ENCODE data around the gene LAMA3. TPM values are rescaled to one million over a fixed set of nuclear protein-coding genes. Genes with fewer than 3 reads are reported as not detected.

LAMA3 gene
- polyA plus RNA-seq, 1 donor from 2014 or later = 3.4 TPM

DNA sequence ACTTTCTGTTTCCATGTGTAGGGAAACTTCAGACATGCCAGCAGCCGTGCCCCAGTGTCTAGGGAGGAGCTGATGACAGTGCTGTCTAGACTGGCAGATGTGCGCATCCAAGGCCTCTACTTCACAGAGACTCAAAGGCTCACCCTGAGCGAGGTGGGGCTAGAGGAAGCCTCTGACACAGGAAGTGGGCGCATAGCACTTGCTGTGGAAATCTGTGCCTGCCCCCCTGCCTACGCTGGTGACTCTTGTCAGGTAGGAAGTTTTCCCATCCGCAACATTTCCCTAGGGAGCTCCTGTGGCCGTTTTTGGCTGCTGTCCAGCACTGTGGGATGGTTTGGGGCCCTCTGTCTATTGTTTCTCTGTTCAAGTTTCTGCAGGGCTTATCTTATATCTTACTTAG, 182.2 kb downstream of the LAMA3 start:
- Histone ChIP-seq H3K27ac (ENCODE audit: low read length) (no peak overlapping the region), H3K27me3 (ENCODE audit: insufficient read depth, low read depth, low read length) (no peaks in the 10 kb centered on the region), H3K9me2 (ENCODE audit: insufficient read depth, low read length) (no peaks in the 10 kb centered on the region), H3K9me3 (ENCODE audit: low read length) (no peaks in the 10 kb centered on the region), H3K79me2 (replicated peaks; ENCODE audit: insufficient read depth, low read length) (no peaks in the 10 kb centered on the region), H2AFZ (ENCODE audit: low read depth, low read length) (no peak overlapping the region), H3K36me3 (ENCODE audit: insufficient read depth, low read length) (no peaks in the 10 kb centered on the region), H3K4me3 (ENCODE audit: low read length) (no peak overlapping the region), H3F3A (ENCODE audit: insufficient read depth, low read length, poor library complexity, severe bottlenecking) (no peaks in the 10 kb centered on the region), H3K4me2 (ENCODE audit: low read length) (no peak overlapping the region), H3K9ac (ENCODE audit: low read length) (no peak overlapping the region), H4K20me1 (ENCODE audit: insufficient read depth) (no peaks in the 10 kb centered on the region)
- TF ChIP-seq TAF1 (IDR thresholded peaks at IDR 0.05; ENCODE audit: low read depth) (no peak), MXI1 (conservative IDR thresholded peaks at IDR 0.05; ENCODE audit: poor library complexity, severe bottlenecking) (no peak), RAD21 (conservative IDR thresholded peaks at IDR 0.05) (no peak)

DNA sequence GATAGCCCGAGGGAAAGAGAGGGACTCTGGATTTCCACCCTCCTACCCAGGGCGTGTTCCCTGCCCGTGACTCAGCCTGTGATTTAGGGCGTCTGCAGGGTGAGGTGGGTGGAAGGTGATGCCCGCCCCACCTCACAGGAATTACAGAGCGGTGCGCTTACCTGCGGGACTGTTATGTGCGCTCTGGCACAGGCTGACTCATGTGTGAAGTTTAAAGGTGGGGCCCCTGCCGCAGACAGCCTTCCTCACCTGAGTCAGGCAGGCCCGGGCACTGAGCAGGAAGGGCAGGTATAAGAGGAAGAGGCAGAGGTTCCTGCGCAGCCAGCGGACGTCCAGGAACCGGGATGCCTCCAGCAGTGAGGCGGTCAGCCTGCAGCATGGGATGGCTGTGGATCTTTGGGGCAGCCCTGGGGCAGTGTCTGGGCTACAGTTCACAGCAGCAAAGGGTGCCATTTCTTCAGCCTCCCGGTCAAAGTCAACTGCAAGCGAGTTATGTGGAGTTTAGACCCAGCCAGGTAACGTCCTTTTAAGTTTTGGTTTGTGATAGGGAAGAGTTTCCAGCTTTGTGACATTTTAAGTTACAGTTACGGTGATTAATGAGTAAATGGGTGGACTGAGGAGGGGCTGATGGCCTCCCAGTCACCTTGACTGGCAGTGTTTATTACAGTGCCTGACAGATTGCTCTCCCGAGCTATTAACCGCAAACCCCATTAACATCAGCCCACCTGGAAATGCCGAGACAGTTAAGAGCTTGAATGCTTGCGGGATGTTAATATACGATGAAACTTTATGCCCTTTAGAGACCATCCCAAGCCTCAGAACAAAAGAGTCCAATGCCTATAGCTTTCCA, 183.7 kb downstream of the LAMA3 start:
- H3K9me3 ChIP-seq (ENCODE audit: low read length) = no peaks in the 10 kb centered on the region
- no peaks in the 10 kb centered on the region for H3F3A ChIP-seq (ENCODE audit: insufficient read depth, low read length, poor library complexity, severe bottlenecking)
- H3K4me2 ChIP-seq (ENCODE audit: low read length) = no peak overlapping the region
- no peaks in the 10 kb centered on the region for H3K79me2 ChIP-seq (replicated peaks; ENCODE audit: insufficient read depth, low read length)
- no peaks in the 10 kb centered on the region for H4K20me1 ChIP-seq (ENCODE audit: insufficient read depth)
- H3K36me3 ChIP-seq (ENCODE audit: insufficient read depth, low read length) = no peaks in the 10 kb centered on the region
- TF ChIP-seq RAD21 (conservative IDR thresholded peaks at IDR 0.05) (no peak), POLR2AphosphoS5 (IDR thresholded peaks at IDR 0.05) (peak; percentile 21), EZH2 (IDR thresholded peaks at IDR 0.05; ENCODE audit: borderline replicate concordance, insufficient read depth, low read length, poor library complexity, severe bottlenecking) (no peak)
- TF ChIP-seq, protein P1, sequence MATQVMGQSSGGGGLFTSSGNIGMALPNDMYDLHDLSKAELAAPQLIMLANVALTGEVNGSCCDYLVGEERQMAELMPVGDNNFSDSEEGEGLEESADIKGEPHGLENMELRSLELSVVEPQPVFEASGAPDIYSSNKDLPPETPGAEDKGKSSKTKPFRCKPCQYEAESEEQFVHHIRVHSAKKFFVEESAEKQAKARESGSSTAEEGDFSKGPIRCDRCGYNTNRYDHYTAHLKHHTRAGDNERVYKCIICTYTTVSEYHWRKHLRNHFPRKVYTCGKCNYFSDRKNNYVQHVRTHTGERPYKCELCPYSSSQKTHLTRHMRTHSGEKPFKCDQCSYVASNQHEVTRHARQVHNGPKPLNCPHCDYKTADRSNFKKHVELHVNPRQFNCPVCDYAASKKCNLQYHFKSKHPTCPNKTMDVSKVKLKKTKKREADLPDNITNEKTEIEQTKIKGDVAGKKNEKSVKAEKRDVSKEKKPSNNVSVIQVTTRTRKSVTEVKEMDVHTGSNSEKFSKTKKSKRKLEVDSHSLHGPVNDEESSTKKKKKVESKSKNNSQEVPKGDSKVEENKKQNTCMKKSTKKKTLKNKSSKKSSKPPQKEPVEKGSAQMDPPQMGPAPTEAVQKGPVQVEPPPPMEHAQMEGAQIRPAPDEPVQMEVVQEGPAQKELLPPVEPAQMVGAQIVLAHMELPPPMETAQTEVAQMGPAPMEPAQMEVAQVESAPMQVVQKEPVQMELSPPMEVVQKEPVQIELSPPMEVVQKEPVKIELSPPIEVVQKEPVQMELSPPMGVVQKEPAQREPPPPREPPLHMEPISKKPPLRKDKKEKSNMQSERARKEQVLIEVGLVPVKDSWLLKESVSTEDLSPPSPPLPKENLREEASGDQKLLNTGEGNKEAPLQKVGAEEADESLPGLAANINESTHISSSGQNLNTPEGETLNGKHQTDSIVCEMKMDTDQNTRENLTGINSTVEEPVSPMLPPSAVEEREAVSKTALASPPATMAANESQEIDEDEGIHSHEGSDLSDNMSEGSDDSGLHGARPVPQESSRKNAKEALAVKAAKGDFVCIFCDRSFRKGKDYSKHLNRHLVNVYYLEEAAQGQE (IDR thresholded peaks at IDR 0.05; ENCODE audit: borderline replicate concordance) = no peak
- no peak overlapping the region for H2AFZ ChIP-seq (ENCODE audit: low read depth, low read length)
- H3K27me3 ChIP-seq (ENCODE audit: insufficient read depth, low read depth, low read length) = no peaks in the 10 kb centered on the region
- no peak overlapping the region for H3K4me3 ChIP-seq (ENCODE audit: low read length)
- no peaks in the 10 kb centered on the region for H3K9me2 ChIP-seq (ENCODE audit: insufficient read depth, low read length)
- H3K27ac ChIP-seq (ENCODE audit: low read length) = no peak overlapping the region
- no peak overlapping the region for H3K9ac ChIP-seq (ENCODE audit: low read length)

DNA sequence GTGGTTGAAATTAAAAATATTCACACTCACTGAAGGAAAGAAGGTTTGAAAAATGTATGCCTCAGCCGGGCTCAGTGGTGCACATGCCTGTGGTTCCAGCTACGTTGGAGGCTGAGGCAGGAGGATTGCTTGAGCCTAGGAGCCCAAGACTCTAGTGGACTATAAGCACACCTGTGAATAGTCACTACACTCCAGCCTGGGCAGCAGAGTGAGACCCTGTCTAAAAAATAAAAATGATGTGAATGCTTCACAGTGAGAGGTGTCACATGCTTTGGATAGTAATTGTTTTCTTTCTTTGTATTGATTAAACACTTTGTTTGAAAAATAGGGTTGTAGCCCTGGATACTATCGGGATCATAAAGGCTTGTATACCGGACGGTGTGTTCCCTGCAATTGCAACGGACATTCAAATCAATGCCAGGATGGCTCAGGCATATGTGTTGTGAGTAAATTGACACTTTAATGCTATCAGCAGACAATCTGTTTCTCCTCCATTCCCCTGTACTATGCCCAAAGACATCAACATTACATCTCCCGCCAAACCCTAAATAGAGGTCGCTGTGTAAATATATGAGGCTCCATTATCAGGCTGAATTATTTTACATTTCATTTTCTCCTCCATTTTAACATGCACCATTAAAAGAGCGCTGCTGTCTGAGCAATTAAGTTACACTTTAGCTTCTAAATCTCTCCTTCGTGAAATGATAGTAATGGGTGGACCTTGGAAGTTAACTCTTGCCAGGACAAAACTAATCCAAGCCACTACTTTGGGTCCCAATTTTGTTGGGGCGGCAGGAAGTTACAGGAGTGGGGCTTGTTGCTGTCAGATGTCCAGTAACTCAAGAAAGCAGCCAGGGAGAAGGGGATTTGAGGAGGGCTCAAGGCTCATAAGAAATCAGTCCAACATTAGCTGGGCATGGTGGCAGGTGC, 187.0 kb downstream of the LAMA3 start:
- Histone ChIP-seq H4K20me1 (ENCODE audit: insufficient read depth) (no peaks in the 10 kb centered on the region), H3F3A (ENCODE audit: insufficient read depth, low read length, poor library complexity, severe bottlenecking) (no peaks in the 10 kb centered on the region), H3K27ac (ENCODE audit: low read length) (no peak overlapping the region), H3K9me3 (ENCODE audit: low read length) (no peaks in the 10 kb centered on the region), H3K4me2 (ENCODE audit: low read length) (no peak overlapping the region), H3K4me3 (ENCODE audit: low read length) (peak overlapping the region; percentile 2), H3K9me2 (ENCODE audit: insufficient read depth, low read length) (no peaks in the 10 kb centered on the region), H3K36me3 (ENCODE audit: insufficient read depth, low read length) (no peaks in the 10 kb centered on the region), H3K9ac (ENCODE audit: low read length) (no peak overlapping the region), H3K79me2 (replicated peaks; ENCODE audit: insufficient read depth, low read length) (no peaks in the 10 kb centered on the region), H2AFZ (ENCODE audit: low read depth, low read length) (no peak overlapping the region), H3K27me3 (ENCODE audit: insufficient read depth, low read depth, low read length) (no peaks in the 10 kb centered on the region)
- TF ChIP-seq SMC3 (conservative IDR thresholded peaks at IDR 0.05; ENCODE audit: poor library complexity) (no peak), EP300 (conservative IDR thresholded peaks at IDR 0.05; ENCODE audit: poor library complexity, severe bottlenecking) (no peak), RAD21 (conservative IDR thresholded peaks at IDR 0.05) (no peak), MXI1 (conservative IDR thresholded peaks at IDR 0.05; ENCODE audit: poor library complexity, severe bottlenecking) (no peak), EZH2 (IDR thresholded peaks at IDR 0.05; ENCODE audit: borderline replicate concordance, insufficient read depth, low read length, poor library complexity, severe bottlenecking) (no peak), POLR2AphosphoS5 (IDR thresholded peaks at IDR 0.05) (no peak), TAF1 (IDR thresholded peaks at IDR 0.05; ENCODE audit: low read depth) (no peak)
- TF ChIP-seq, protein P1 (IDR thresholded peaks at IDR 0.05; ENCODE audit: borderline replicate concordance) = no peak
- TF ChIP-seq, protein P2, sequence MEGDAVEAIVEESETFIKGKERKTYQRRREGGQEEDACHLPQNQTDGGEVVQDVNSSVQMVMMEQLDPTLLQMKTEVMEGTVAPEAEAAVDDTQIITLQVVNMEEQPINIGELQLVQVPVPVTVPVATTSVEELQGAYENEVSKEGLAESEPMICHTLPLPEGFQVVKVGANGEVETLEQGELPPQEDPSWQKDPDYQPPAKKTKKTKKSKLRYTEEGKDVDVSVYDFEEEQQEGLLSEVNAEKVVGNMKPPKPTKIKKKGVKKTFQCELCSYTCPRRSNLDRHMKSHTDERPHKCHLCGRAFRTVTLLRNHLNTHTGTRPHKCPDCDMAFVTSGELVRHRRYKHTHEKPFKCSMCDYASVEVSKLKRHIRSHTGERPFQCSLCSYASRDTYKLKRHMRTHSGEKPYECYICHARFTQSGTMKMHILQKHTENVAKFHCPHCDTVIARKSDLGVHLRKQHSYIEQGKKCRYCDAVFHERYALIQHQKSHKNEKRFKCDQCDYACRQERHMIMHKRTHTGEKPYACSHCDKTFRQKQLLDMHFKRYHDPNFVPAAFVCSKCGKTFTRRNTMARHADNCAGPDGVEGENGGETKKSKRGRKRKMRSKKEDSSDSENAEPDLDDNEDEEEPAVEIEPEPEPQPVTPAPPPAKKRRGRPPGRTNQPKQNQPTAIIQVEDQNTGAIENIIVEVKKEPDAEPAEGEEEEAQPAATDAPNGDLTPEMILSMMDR (IDR thresholded peaks at IDR 0.05; ENCODE audit: poor library complexity, severe bottlenecking) = no peak
